KG1 (cell line): ENCODE data around the gene ABTB1.
"Not testable (repeated sequence)": the region's sequence is repeated elsewhere in the genome, so short reads cannot be mapped to it uniquely, and the experiment has no call there.

Experiments used
- DNase-seq: peaks from one replicate; lab custom pipeline; 2025; lab: John Stamatoyannopoulos, UW

The ABTB1 gene

DNA sequence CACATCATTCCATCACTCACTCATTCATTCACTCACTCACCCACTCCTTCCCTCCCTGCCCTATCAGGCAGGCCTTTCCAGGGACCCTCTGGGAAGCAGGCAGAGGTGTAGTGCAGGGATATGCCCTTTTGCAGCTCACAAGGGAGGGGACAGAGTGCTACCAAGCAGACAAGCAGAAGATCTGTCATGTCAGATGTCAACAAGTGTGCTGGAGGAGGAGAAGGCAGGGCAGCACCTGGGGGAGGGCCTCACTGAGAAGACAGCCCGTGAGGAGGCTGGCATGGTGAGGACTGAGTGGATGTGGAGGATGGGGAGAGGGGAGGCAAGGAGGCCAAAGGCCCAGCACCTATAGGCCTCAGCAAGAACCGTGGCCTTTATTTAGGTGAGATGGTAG lies 15.3 kb downstream of the ABTB1 start:
- DNase-seq: no peak

DNA sequence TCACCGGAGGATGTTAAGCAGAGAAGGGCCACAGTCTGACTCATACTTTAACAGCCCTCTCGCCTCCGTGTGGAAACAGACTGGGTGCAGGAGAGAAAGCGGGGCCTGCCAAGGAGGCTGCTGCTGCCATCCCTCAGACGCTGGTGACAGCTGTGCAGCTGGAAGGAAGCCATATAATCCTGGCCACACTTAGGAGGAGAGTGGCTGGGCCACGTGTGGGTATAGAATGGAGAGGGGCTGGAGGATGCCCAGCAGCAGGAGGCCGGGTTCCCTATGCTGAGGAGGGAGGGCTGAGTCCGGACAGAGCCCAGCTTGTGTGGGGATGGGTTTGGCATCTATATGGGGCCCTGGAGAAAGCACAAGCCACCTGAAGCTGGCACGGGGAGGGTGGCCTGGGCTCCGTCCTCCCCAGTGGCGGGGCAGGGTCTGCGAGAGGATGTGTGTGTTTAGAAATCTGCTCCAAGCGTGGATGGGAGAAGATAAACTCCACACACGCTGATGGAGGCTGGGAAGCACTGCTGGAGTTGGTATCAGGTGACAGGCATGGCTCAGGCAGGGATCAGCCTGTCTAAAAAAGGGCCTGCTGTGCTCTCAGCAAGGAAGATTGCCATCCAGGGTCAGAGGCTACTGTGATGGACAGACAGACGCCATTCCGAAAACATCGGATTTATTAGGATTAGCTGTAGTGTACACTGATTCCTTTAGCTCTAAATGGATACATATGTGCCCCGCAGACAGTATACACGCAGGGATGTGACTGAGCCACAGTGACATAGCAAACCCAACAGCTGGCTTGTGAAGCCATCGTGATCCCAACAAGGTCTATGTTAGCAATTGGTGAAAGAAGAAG lies 15.9 kb downstream of the ABTB1 start:
- DNase-seq: no peak

- no peak for DNase-seq
Observed at GRCh38 chr3:127689266-127689860, 16.6 kb downstream of the ABTB1 start.

DNA sequence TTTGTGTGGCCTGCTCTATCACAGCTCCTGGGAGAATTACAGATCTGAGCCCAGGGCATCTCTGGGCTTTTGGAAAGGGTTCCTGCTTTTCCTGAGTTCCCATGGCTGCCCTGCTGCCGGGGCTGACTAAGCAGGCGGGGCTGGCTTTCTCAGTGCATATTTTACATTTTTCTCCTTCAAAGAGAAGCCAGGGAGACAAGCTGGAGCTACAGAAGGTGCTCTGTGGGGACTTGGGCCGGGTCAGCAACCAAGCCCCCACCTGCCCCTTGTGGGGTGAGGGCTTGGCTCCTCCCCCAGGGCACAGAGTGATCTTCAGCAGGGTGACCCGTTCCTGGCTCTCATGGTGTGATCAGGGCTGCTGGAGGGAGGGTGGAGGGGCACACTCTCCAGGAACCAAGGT lies 17.4 kb downstream of the ABTB1 start:
- no peak for DNase-seq

GRCh38 chr3:127690823-127691452 lies 18.2 kb downstream of the ABTB1 start:
- peak; percentile 13 for DNase-seq

DNA sequence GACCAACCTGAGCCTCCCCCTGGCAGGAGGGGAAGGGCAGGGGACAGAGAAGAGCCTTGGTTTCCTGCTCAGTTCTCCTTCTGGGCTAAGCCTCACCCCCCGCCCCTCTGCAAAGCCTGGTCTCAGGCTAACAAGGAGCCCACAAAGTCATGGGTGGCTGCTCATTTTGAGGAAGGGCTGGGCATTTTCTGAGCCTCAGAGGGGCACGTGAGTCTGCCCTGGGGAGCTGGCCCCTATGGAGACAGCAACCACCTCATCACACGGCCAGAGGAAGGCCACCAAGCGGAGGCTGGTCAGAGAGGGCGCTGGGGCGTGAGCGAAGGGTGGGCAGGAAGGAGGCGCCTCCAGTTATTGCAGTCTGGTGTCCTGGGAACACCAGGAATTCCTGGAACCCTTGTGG lies 18.7 kb downstream of the ABTB1 start:
- DNase-seq: no peak

- DNase-seq: no peak
Observed at GRCh38 chr3:127691974-127692373, 19.2 kb downstream of the ABTB1 start.

DNA sequence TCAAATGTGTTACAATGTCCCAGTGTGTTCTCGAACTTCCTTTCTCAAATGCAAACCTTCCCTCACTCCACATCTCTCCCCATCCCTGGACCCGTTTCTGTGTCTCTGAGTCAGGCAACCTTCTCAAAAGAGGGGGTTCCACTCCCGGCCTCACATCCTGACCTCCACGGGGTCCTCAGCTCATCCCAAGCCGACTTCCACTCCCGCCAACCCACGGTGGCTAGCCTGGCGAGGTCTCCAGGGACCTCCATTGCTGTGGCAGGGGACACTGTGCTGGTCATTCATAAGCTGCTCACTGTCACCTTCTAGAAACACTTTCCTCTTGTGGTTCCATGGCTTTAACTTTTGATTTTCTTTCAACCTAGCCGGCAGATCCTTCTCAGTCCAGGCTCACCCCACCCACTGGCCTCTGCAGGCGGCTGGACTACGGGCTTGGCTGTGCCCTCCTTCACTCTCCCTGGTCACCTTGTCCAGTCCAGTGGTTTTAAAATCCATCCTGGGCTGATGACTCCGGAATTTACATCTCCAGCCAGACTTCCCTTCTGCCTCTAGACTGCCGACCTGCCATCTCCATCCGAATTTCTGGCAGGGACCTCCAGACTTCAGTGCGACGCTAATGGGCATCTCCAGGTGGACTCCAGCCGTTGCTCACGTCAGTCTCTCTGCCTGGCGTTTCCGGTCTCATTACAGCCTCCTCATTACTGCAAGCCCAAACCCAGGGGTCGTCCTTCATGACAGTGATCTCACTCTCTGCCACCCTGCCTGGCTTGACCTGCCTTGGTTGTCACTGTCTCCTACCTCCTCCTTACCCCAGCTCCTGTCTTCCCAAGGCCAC lies 20.0 kb downstream of the ABTB1 start:
- DNase-seq: no peak

DNA sequence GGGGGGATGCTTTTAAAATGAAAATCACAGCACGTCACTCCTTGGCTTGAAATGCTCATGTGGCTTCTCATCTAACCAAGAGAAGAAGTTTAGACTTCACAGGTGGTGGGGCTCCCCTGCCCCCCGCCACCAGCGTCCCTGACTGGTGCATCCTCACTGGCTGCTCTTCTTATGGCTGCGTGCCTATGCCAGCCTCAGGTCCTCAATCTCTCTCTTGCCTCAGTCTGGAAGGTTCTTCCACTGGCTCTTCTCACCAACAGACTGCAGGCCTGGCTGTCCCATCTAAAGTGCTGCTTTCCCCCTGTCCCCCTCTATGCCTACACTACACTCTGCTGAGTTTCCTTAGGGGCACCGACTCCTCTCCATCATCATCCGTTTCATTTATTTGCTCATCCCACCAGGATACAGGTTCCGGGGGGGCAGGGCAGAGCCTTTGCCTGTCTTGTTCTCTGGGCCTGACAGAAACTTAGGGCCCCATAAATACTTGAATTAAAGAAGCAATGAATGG lies 20.6 kb downstream of the ABTB1 start:
- DNase-seq: no peak

- DNase-seq: no peak
Observed at GRCh38 chr3:127694467-127695215, 21.9 kb downstream of the ABTB1 start.

DNA sequence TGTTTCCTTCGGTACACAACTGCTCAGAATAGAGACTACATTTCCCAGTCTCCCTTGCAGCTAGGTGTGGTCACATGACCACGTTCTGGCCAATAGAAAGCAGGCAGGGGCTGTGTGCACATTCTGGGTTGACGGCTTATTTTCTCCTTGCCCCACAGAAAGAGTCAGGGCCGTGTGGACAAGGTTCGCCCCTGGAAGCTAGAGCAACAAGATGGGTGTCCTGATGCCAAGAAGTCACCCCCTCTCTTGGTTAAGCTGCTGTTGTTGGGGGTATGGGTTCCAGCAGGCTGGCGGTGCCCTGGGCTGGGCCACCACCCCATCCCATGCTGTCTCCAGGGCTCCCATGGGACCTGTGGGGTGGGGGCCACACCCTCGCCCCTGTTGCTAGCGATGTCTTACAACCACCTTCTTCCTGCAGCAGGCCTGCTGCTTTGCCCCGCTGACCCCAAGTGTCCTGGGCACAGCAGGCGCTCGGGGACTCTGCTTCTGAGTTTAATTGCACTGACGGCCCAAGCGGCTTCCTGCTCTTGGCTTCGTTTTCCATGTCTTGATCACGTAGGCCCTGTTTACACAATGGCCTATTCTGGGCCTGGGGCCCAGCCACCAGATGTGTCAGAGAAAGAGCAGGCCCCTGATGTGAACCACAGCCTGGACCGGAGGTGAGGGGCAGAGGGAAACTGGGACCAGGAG lies 24.9 kb downstream of the ABTB1 start:
- DNase-seq: no peak

DNA sequence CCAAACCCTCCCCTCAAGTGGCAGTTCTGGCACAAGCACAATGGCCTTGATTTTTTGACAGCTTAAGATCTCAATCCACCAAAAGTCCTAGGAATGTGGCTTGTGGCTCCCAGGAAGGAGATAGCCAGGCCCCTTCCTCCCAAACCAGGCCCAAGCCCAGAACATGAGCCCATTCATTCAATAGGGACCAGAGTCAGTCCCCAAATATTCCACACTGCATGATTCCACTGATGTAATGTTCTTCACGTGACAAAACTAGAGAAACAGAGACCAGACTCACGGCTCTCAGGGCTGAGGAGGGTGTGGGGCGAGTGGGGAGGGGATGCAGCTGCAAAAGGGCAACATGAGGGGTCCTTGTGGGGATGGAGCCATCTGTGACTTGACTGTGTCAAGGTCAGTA lies 25.5 kb downstream of the ABTB1 start:
- DNase-seq: no peak

- DNase-seq: no peak
Observed at GRCh38 chr3:127698691-127699415, 26.1 kb downstream of the ABTB1 start.

DNA sequence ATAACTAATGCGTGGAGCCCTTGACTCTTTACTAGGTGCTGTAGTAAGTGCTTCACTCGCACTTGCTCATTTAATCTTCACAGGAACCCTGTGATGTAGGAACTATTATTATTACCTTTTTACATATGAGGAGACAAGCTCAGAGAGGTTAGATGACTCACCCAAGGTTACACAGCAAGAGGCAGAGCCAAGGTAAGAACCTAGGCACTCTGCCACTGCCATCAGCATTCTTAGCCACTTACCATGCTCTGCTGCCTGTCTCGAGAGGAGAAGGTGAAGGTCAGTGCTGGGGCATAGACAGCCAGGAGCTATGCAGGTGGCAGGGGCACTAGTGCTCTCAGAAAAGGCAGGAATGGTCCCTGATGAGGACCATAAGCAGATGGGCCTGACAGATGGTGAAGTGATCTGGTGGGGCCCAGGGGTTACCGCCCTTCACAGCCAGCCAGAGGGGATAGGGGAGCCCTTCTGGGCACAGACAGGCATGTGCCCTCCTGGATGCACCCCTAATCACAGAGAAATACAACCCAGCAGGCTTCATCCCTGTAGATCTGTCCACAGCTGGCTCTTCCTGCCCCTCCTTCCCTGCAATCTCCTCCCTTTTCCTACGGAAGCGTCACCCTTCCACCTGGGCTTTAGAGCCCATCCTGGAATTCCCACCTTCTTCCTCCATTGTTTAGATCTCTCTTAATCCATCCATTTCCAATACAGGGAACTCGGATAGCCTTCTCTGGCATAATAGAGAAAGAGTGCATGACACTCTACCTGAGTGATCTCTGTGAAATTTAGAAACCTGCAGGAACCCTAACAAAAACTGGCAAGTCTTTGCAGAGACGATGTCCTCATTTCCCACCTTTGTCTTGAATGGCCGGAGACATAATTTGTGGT lies 26.9 kb downstream of the ABTB1 start:
- no peak for DNase-seq

DNA sequence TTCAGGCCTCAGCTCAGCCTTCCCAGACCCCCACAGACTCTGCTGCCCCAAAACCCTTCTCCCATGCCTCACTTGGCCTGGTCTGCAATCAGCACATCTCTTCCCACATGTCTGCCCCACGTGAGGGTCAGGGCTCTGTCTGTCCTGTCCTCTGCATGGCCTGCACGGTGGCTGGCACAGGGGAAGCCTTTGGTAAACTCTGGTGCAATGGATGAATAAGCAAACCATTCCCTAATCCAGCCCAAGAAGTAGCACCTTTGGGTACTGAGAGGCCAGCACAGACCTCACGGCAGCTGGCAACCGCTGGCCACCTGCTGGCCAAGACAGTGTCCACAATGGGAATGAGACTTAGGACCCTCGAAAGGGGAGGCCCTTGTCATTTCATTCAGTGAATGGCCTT lies 27.7 kb downstream of the ABTB1 start:
- DNase-seq: no peak

- DNase-seq: no peak
Observed at GRCh38 chr3:127701280-127701911, 28.6 kb downstream of the ABTB1 start.

GRCh38 chr3:127702151-127702578 lies 29.4 kb downstream of the ABTB1 start:
- no peak for DNase-seq

DNA sequence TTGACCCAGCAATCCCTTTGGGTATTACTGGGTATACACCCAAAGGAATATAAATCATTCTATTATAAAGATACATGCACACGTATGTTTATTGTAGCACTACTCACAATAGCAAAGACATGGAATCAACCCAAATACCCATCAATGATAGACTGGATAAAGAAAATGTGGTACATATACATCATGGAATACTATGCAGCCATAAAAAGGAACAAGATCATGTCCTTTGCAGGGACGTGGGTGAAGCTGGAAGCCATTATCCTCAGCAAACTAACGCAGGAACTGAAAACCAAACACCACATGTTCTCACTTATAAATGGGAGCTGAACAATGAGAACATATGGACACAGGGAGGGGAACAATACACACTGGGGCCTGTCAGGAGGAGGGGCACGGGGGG lies 32.1 kb downstream of the ABTB1 start:
- not testable (repeated sequence) for DNase-seq

DNA sequence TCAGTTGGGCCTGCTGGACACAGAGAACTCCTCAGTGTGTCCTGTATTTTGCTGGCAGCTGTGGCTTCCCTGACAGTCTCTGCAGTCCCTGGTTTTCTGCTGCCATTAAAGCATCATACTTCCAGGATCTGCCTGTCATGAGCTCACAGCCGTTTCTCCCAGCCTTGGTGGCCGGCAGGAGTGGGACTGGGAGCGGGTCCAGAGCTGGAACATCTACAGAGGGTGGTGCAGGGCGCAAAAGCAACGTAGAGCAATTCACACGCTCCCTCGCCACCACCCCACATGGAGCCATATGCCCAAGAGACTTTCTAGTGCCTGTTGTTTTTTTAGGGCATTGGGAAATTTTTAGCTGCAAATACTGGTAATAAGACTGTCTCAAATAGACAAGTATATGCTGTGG lies 33.6 kb downstream of the ABTB1 start:
- no peak for DNase-seq
